SK-N-SH (cell line): ENCODE results near the gene S100A16. TPM values are rescaled to one million over a fixed set of nuclear protein-coding genes. Genes with fewer than 3 reads are reported as not detected.

Source experiments
- CTCF ChIA-PET: fragments of 300-600, 350-600 bp; formaldehyde crosslinking; extraction: SDS; loops from one replicate; lab custom pipeline; 2021; lab: Yijun Ruan, JAX
- POLR2A ChIA-PET: fragments of 350-600 bp; sonication (Branson Sonifier 250); formaldehyde crosslinking; extraction: SDS; loops from one replicate; lab custom pipeline; 2020; ENCODE audit warnings: antibody characterized with exemption, inconsistent platforms; lab: Yijun Ruan, JAX
- DNase-seq: peaks from one replicate; pipeline ENCODE4 v3.0.0; 2012
- H2AFZ ChIP-seq: fragments of 200-600 bp; sonication (generic); 2 replicates; pipeline ENCODE4 v1.8.1; 2016; ENCODE audit warnings: antibody characterized with exemption, mild to moderate bottlenecking, low read depth
- H3F3A ChIP-seq: fragments of 200-600 bp; sonication (generic); replicated peaks from 2 replicates; pipeline ENCODE3; 2016; ENCODE audit warnings: antibody characterized with exemption, mild to moderate bottlenecking; ENCODE audit not compliant: insufficient read depth
- H3K27ac ChIP-seq, 2 experiments: fragments of 200-500 bp in 1 of 2; fragments of 200-600 bp in 1 of 2; sonication (Bioruptor generic) in 1 of 2; sonication (generic), shearing (Covaris generic) in 1 of 2; 2 replicates each; pipeline versions ENCODE4 v1.5.1 to v1.6.1; 2014 to 2016; ENCODE audit warnings: low read depth in 2 of 2, inconsistent platforms in 1 of 2, low read length in 1 of 2, mild to moderate bottlenecking in 1 of 2, mixed read lengths in 1 of 2
- H3K27me3 ChIP-seq: fragments of 200-600 bp; sonication (generic), shearing (Covaris generic); 2 replicates; pipeline ENCODE4 v1.6.1; 2016; ENCODE audit warnings: mixed run types; ENCODE audit not compliant: insufficient read depth
- H3K36me3 ChIP-seq, 2 experiments: fragments of 200-500 bp in 1 of 2; fragments of 200-600 bp in 1 of 2; sonication (Bioruptor generic) in 1 of 2; sonication (generic) in 1 of 2; replicated peaks in 1 of 2; 2 replicates each; pipeline versions ENCODE3 to v1.5.1; 2014 to 2016; ENCODE audit warnings: low read length in 1 of 2, mild to moderate bottlenecking in 1 of 2; ENCODE audit not compliant: insufficient read depth in 2 of 2, control insufficient read depth in 1 of 2
- H3K4me1 ChIP-seq, 2 experiments: fragments of 200-500 bp in 1 of 2; fragments of 200-600 bp in 1 of 2; sonication (Bioruptor generic) in 1 of 2; sonication (generic), shearing (Covaris generic) in 1 of 2; 2 replicates each; pipeline versions ENCODE4 v1.5.1 to v1.6.1; 2014 to 2016; ENCODE audit warnings: low read depth in 1 of 2, low read length in 1 of 2, mixed run types in 1 of 2; ENCODE audit not compliant: insufficient read depth in 2 of 2, control insufficient read depth in 1 of 2
- H3K4me2 ChIP-seq: fragments of 200-600 bp; sonication (generic), shearing (Covaris generic); 2 replicates; pipeline ENCODE4 v1.6.1; 2017; ENCODE audit warnings: mixed run types
- H3K4me3 ChIP-seq, 2 experiments: fragments of 200-500 bp in 1 of 2; fragments of 200-600 bp in 1 of 2; sonication (Bioruptor generic) in 1 of 2; sonication (generic), shearing (Covaris generic) in 1 of 2; 2 replicates each; pipeline versions ENCODE4 v1.5.1 to v1.8.1; 2014 to 2016; ENCODE audit warnings: low read depth in 2 of 2, inconsistent platforms in 1 of 2, low read length in 1 of 2, mild to moderate bottlenecking in 1 of 2, mixed read lengths in 1 of 2, moderate library complexity in 1 of 2
- H3K79me2 ChIP-seq: fragments of 200-600 bp; sonication (generic); 2 replicates; pipeline ENCODE4 v1.8.1; 2017; ENCODE audit warnings: mild to moderate bottlenecking; ENCODE audit not compliant: insufficient read depth
- H3K9ac ChIP-seq: fragments of 200-600 bp; sonication (generic); 2 replicates; pipeline ENCODE4 v1.6.1; 2017; ENCODE audit warnings: mixed run types
- H3K9me2 ChIP-seq: fragments of 200-600 bp; sonication (generic); 2 replicates; pipeline ENCODE4 v1.6.1; 2017; ENCODE audit warnings: mixed run types
- H3K9me3 ChIP-seq: fragments of 200-600 bp; sonication (generic); 2 replicates; pipeline ENCODE4 v1.6.1; 2017; ENCODE audit warnings: mixed run types, mild to moderate bottlenecking, moderate library complexity
- H4K20me1 ChIP-seq: fragments of 200-600 bp; sonication (generic); 2 replicates; pipeline ENCODE4 v1.6.1; 2017; ENCODE audit warnings: mild to moderate bottlenecking, mixed run types; ENCODE audit not compliant: insufficient read depth
- CHD2 ChIP-seq: fragments of 150-350 bp; IDR thresholded peaks from 2 replicates; pipeline ENCODE4 v1.6.1; 2018; ENCODE audit warnings: low read length; ENCODE audit not compliant: partially characterized antibody
- ELF1 ChIP-seq: IDR thresholded peaks from 2 replicates; pipeline ENCODE4 v1.4.0; 2012
- EP300 ChIP-seq, 2 experiments: IDR thresholded peaks; 2 replicates each; pipeline versions ENCODE4 v1.4.0 to v1.6.1; 2012; ENCODE audit warnings: borderline replicate concordance in 1 of 2, low read depth in 1 of 2, low read length in 1 of 2
- FOSL2 ChIP-seq: IDR thresholded peaks from 2 replicates; pipeline ENCODE4 v1.4.0; 2012; ENCODE audit warnings: low read depth, mild to moderate bottlenecking, moderate library complexity, borderline replicate concordance
- GABPA ChIP-seq: IDR thresholded peaks from 2 replicates; pipeline ENCODE4 v1.4.0; 2012; ENCODE audit warnings: low read depth, mild to moderate bottlenecking
- GATA2 ChIP-seq: sonication (generic); formaldehyde crosslinking; IDR thresholded peaks from 2 replicates; pipeline ENCODE4 v1.5.0; 2020; ENCODE audit warnings: mild to moderate bottlenecking, missing genetic modification reagents
- JUND ChIP-seq: IDR thresholded peaks from 2 replicates; pipeline ENCODE4 v1.4.0; 2012
- POLR2AphosphoS5 ChIP-seq: IDR thresholded peaks from 2 replicates; pipeline ENCODE4 v1.6.1; 2012; ENCODE audit warnings: low read depth, low read length
- RFX5 ChIP-seq: IDR thresholded peaks from 2 replicates; pipeline ENCODE4 v1.6.1; 2012; ENCODE audit warnings: mild to moderate bottlenecking, improper control_type of control experiment, low read length
- RXRA ChIP-seq: IDR thresholded peaks from 2 replicates; pipeline ENCODE4 v1.4.0; 2012; ENCODE audit warnings: low read depth, mild to moderate bottlenecking, borderline replicate concordance
- SIN3A ChIP-seq: IDR thresholded peaks from 2 replicates; pipeline ENCODE4 v1.6.1; 2012; ENCODE audit warnings: low read depth, mild to moderate bottlenecking, low read length, moderate library complexity, borderline replicate concordance
- SMC3 ChIP-seq: IDR thresholded peaks from 2 replicates; pipeline ENCODE4 v1.6.1; 2012; ENCODE audit warnings: low read depth, low read length, improper control_type of control experiment
- USF1 ChIP-seq: IDR thresholded peaks from 2 replicates; pipeline ENCODE4 v1.4.0; 2012; ENCODE audit warnings: low read depth, borderline replicate concordance
- ZBTB33 ChIP-seq: IDR thresholded peaks from 2 replicates; pipeline ENCODE4 v1.4.0; 2012; ENCODE audit warnings: low read depth, borderline replicate concordance
- WGBS: methylation state at CpG from one replicate; pipeline ENCODE4 v1.1.6; 2017; ENCODE audit warnings: low lambda C conversion rate; 5-methylcytosine and 5-hydroxymethylcytosine counted together
- polyA plus RNA-seq, 3 experiments: library from polyadenylated mRNA; depleted of rRNA; stranded (reverse); fragments of >200 nt; gene quantifications; 2 replicates each; pipeline ENCODE4 v1.2.3, GENCODE V29; 2012

S100A16 gene
- polyA plus RNA-seq, 1 of the 3 experiments (the other 2 are of a cell fraction): 512 TPM

- Histone ChIP-seq H3K36me3 (peaks cover 64 to 77% of the 10 kb centered on the region in 2 experiments), H3K9me3 (no peaks in the 10 kb centered on the region), H3K4me2 (no peak overlapping the region), H3K4me3 (no peak overlapping the region), H3K9me2 (no peaks in the 10 kb centered on the region), H2AFZ (no peak overlapping the region), H3K27ac (no peak overlapping the region), H3K4me1 (no peaks in the 10 kb centered on the region; a peak in 1 of 4 replicates), H3K27me3 (no peaks in the 10 kb centered on the region), H3K79me2 (peaks cover 87% of the 10 kb centered on the region), H3F3A (peaks cover 30% of the 10 kb centered on the region), H3K9ac (no peak overlapping the region), H4K20me1 (peaks cover 3% of the 10 kb centered on the region; the same call in 1 of the 2 replicates)
- TF ChIP-seq ELF1 (no peak), USF1 (no peak), EP300 (IDR thresholded peaks at IDR 0.05; ENCODE audit: borderline replicate concordance in 1 of 2, low read depth in 1 of 2, low read length in 1 of 2) (no peak), SIN3A (no peak), CHD2 (no peak), ZBTB33 (no peak), JUND (no peak), FOSL2 (no peak)
- no peak for DNase-seq
- ChIA-PET POLR2A (interaction anchor here (1.4 kb wide), 1 partner anchor 13 kb away, joined by 3 read pairs; no protein-coding TSS in a partner anchor), CTCF (interaction anchor here (1.3 to 3.3 kb wide), 4 partner anchors 20 to 128 kb away, joined by 3 to 13 read pairs (median 9); no protein-coding TSS in a partner anchor)
- 88% methylated on average over 6 of the region's 6 CpGs for WGBS
Measured at GRCh38 chr1:153638261-153638660, 25.3 kb upstream of the S100A16 start.

- Histone ChIP-seq H3K36me3 (peaks cover 44 to 59% of the 10 kb centered on the region in 2 experiments), H3K27ac (no peak overlapping the region), H3K4me1 (no peaks in the 10 kb centered on the region; a peak in 1 of 4 replicates), H3K9me3 (no peaks in the 10 kb centered on the region), H3K27me3 (no peaks in the 10 kb centered on the region), H3K79me2 (peaks cover 70% of the 10 kb centered on the region), H3K9me2 (no peaks in the 10 kb centered on the region), H3K4me3 (no peak overlapping the region), H2AFZ (no peak overlapping the region), H4K20me1 (peaks cover 3% of the 10 kb centered on the region; the same call in 1 of the 2 replicates), H3F3A (peaks cover 24% of the 10 kb centered on the region), H3K9ac (no peak overlapping the region), H3K4me2 (no peak overlapping the region)
- no peak for TF ChIP-seq SMC3
- TF ChIP-seq POLR2AphosphoS5: no peak
- TF ChIP-seq RFX5: no peak
- TF ChIP-seq RXRA: no peak
- no peak for TF ChIP-seq GATA2 (CRISPR knock-in tag)
- TF ChIP-seq GABPA: no peak
- DNase-seq: no peak
- 96% methylated on average over 9 of the region's 9 CpGs for WGBS
- POLR2A ChIA-PET: interaction anchor here (0.6 kb wide), 1 partner anchor 14 kb away, joined by 3 read pairs; no protein-coding TSS in a partner anchor
- CTCF ChIA-PET: no interaction called here
Measured at GRCh38 chr1:153636312-153636711, 23.4 kb upstream of the S100A16 start.
